CD14-positive monocyte (primary cell): ENCODE measurements around the gene LYVE1. TPM values are rescaled to one million over a fixed set of nuclear protein-coding genes. Genes with fewer than 3 reads are reported as not detected.

Source experiments
- DNase-seq, 3 donors: peaks; one replicate each; pipeline ENCODE4 v3.0.0-alpha.2; 2011 to 2022
- H2AFZ ChIP-seq: 2 replicates; pipeline ENCODE4 v1.6.0; 2012; ENCODE audit warnings: mild to moderate bottlenecking, low read depth, low read length, inconsistent platforms; ENCODE audit not compliant: insufficient read depth, poor library complexity, severe bottlenecking
- H3K27ac ChIP-seq, 2 donors: 1 replicate in 1 of 2; 2 replicates in 1 of 2; pipeline ENCODE4 v1.5.1; 2012 to 2013; ENCODE audit warnings: low read length in 2 of 2, control low read depth in 1 of 2, inconsistent platforms in 1 of 2, low read depth in 1 of 2, mild to moderate bottlenecking in 1 of 2
- H3K27me3 ChIP-seq, 2 donors: one replicate each; pipeline versions ENCODE4 v1.6.0 to v1.6.1; 2011 to 2013; ENCODE audit warnings: low read length in 2 of 2; ENCODE audit not compliant: control insufficient read depth in 2 of 2, insufficient read depth in 2 of 2
- H3K36me3 ChIP-seq, 2 donors: replicated peaks in 1 of 2; 1 replicate in 1 of 2; 2 replicates in 1 of 2; pipeline versions ENCODE4 v1.5.1 to v1.6.1; 2012 to 2013; ENCODE audit warnings: low read length in 2 of 2, control low read depth in 1 of 2, inconsistent platforms in 1 of 2, mild to moderate bottlenecking in 1 of 2; ENCODE audit not compliant: insufficient read depth in 2 of 2, control insufficient read depth in 1 of 2
- H3K4me1 ChIP-seq, 2 donors: 1 replicate in 1 of 2; 2 replicates in 1 of 2; pipeline versions ENCODE4 v1.5.1 to v1.6.1; 2012 to 2013; ENCODE audit warnings: low read length in 2 of 2, control low read depth in 1 of 2, inconsistent platforms in 1 of 2, mild to moderate bottlenecking in 1 of 2, moderate library complexity in 1 of 2; ENCODE audit not compliant: insufficient read depth in 2 of 2, control insufficient read depth in 1 of 2
- H3K4me2 ChIP-seq: replicated peaks from 2 replicates; pipeline ENCODE3; 2012; ENCODE audit warnings: low read length, moderate library complexity, mild to moderate bottlenecking; ENCODE audit not compliant: poor library complexity, severe bottlenecking; ENCODE audit errors: extremely low read depth
- H3K4me3 ChIP-seq, 3 experiments: fragments of 200-600 bp in 1 of 3; sonication (generic) in 1 of 3; replicated peaks in 1 of 3; 1 replicate in 2 of 3; 2 replicates in 1 of 3; pipeline ENCODE4 v1.5.1; 2011 to 2013; ENCODE audit warnings: low read length in 3 of 3, mild to moderate bottlenecking in 3 of 3, control low read depth in 2 of 3, low read depth in 2 of 3, inconsistent platforms in 1 of 3, moderate library complexity in 1 of 3
- H3K79me2 ChIP-seq: 2 replicates; pipeline ENCODE4 v1.6.0; 2012; ENCODE audit warnings: mild to moderate bottlenecking, control low read depth, inconsistent platforms, low read length, moderate library complexity; ENCODE audit not compliant: insufficient read depth
- H3K9ac ChIP-seq: 2 replicates; pipeline ENCODE4 v1.6.0; 2017; ENCODE audit warnings: low read length, mild to moderate bottlenecking; ENCODE audit not compliant: insufficient read depth, poor library complexity, severe bottlenecking
- H3K9me3 ChIP-seq, 2 donors: replicated peaks in 1 of 2; 1 replicate in 1 of 2; 2 replicates in 1 of 2; pipeline versions ENCODE4 v1.5.1 to v1.6.1; 2012 to 2013; ENCODE audit warnings: low read length in 2 of 2, control low read depth in 1 of 2; ENCODE audit not compliant: control insufficient read depth in 1 of 2, insufficient read depth in 1 of 2
- H4K20me1 ChIP-seq: 2 replicates; pipeline ENCODE4 v1.6.0; 2012; ENCODE audit warnings: mild to moderate bottlenecking, low read length, control low read depth, moderate library complexity; ENCODE audit not compliant: insufficient read depth
- H3K27ac Mint-ChIP-seq, 7 donors: one replicate each; pipeline ENCODE4 v1.8.0; 2020; ENCODE audit warnings: mild to moderate bottlenecking in 7 of 7, mixed read lengths in 7 of 7, moderate library complexity in 6 of 7, inconsistent platforms in 2 of 7
- H3K27me3 Mint-ChIP-seq, 3 donors: one replicate each; pipeline ENCODE4 v1.8.0; 2021 to 2022; ENCODE audit warnings: low read depth in 3 of 3, mild to moderate bottlenecking in 3 of 3, mixed read lengths in 3 of 3, moderate library complexity in 3 of 3, inconsistent platforms in 1 of 3
- H3K36me3 Mint-ChIP-seq, 2 donors: one replicate each; pipeline ENCODE4 v1.8.0; 2020; ENCODE audit warnings: mixed read lengths in 2 of 2, inconsistent platforms in 1 of 2, mild to moderate bottlenecking in 1 of 2
- H3K4me1 Mint-ChIP-seq: one replicate; pipeline ENCODE4 v1.8.0; 2020; ENCODE audit warnings: mild to moderate bottlenecking, mixed read lengths
- H3K4me3 Mint-ChIP-seq, 2 donors: one replicate each; pipeline ENCODE4 v1.8.0; 2020; ENCODE audit warnings: mild to moderate bottlenecking in 2 of 2, mixed read lengths in 2 of 2, moderate library complexity in 1 of 2
- H3K9me3 Mint-ChIP-seq, 7 donors: one replicate each; pipeline ENCODE4 v1.8.0; 2020 to 2022; ENCODE audit warnings: mixed read lengths in 7 of 7, mild to moderate bottlenecking in 6 of 7, moderate library complexity in 6 of 7, inconsistent platforms in 2 of 7
- CTCF ChIP-seq: fragments of 200-600 bp; IDR thresholded peaks from one replicate; pipeline ENCODE4 v1.8.0; 2022; ENCODE audit warnings: antibody characterized with exemption, mild to moderate bottlenecking
- WGBS: methylation state at CpG from one replicate; pipeline ENCODE4 v1.1.5; 2013; ENCODE audit warnings: missing lambda C conversion rate; ENCODE audit not compliant: insufficient coverage; 5-methylcytosine and 5-hydroxymethylcytosine counted together
- intact Hi-C, 2 donors: fragments of 100-400 bp; cut with micrococcal nuclease; formaldehyde crosslinking; loops; one replicate each; pipeline versions ENCODE4 v1.15.0 to v1.15.1; 2023
- polyA plus RNA-seq, 3 donors: library from polyadenylated mRNA; depleted of rRNA in 1 of 3; unstranded in 2 of 3; stranded (reverse) in 1 of 3; fragments of 300-500 nt in 2 of 3; fragments of >200 nt in 1 of 3; fragmentation: Illumina TruSeq in 2 of 3; gene quantifications; 1 replicate in 2 of 3; 2 replicates in 1 of 3; pipeline ENCODE4 v1.2.3, GENCODE V29; 2012 to 2021

LYVE1 gene
- polyA plus RNA-seq, 3 donors: 0.07 to 0.31 TPM; not detected in 1

GRCh38 chr11:10537600-10537999 lies 30.9 kb downstream of the LYVE1 start:
- Histone ChIP-seq H3K9me3 (no peaks in the 10 kb centered on the region), H2AFZ (no peak overlapping the region), H3K27ac (no peak overlapping the region), H3K4me2 (no peak overlapping the region), H3K36me3 (peaks cover 13 to 14% of the 10 kb centered on the region in 2 donors), H3K4me3 (no peak overlapping the region), H3K79me2 (peaks cover 28% of the 10 kb centered on the region), H4K20me1 (peaks cover 4% of the 10 kb centered on the region), H3K4me1 (peaks cover 21% of the 10 kb centered on the region in 2 donors), H3K27me3 (no peaks in the 10 kb centered on the region), H3K9ac (no peak overlapping the region)
- Mint-ChIP-seq H3K9me3 (peaks cover 0 to under 1% (median 0%) of the 10 kb centered on the region in 7 donors), H3K27ac (no peak overlapping the region), H3K4me3 (no peak overlapping the region), H3K27me3 (no peaks in the 10 kb centered on the region), H3K4me1 (peaks cover 28% of the 10 kb centered on the region), H3K36me3 (peaks cover 11 to 14% of the 10 kb centered on the region in 2 donors)
- TF ChIP-seq CTCF: no peak
- DNase-seq: no peak
- intact Hi-C loops: no loop called here

- no peak for DNase-seq
- Mint-ChIP-seq H3K27me3 (no peaks in the 10 kb centered on the region), H3K36me3 (peaks cover 33 to 43% of the 10 kb centered on the region in 2 donors), H3K4me1 (peaks cover 15% of the 10 kb centered on the region), H3K27ac (no peak overlapping the region), H3K9me3 (no peaks in the 10 kb centered on the region), H3K4me3 (no peak overlapping the region)
- Histone ChIP-seq H3K79me2 (peaks cover 17% of the 10 kb centered on the region), H3K4me3 (no peak overlapping the region), H3K9me3 (no peaks in the 10 kb centered on the region), H3K36me3 (peaks cover 38 to 47% of the 10 kb centered on the region in 2 donors), H3K4me2 (no peak overlapping the region), H3K27me3 (no peaks in the 10 kb centered on the region), H3K27ac (no peak overlapping the region), H2AFZ (no peak overlapping the region), H4K20me1 (peaks cover 4% of the 10 kb centered on the region), H3K4me1 (peaks cover 3 to 5% of the 10 kb centered on the region in 2 donors), H3K9ac (no peak overlapping the region)
- no peak for TF ChIP-seq CTCF
- intact Hi-C loops: no loop called here
- no CpG with 5 or more reads among the region's 2 CpGs for WGBS
Measured at GRCh38 chr11:10534316-10534715, 34.1 kb downstream of the LYVE1 start.
